Fibroblast of villous mesenchyme (primary cell): ENCODE results near the gene MCF2L. TPM values are rescaled to one million over a fixed set of nuclear protein-coding genes. Genes with fewer than 3 reads are reported as not detected.

Experiments used
- DNase-seq: peaks from one replicate; pipeline ENCODE4 v3.0.0-alpha.2; 2010; ENCODE audit warnings: low read depth
- H3K4me3 ChIP-seq: 2 replicates; pipeline ENCODE4 v1.5.1; 2011; ENCODE audit warnings: low read depth, mild to moderate bottlenecking, low read length
- total RNA-seq: library from RNA; depleted of rRNA; stranded (reverse); fragments of >200 nt; gene quantifications from 2 replicates; pipeline ENCODE4 v1.2.3, GENCODE V29; 2012
- TF ChIP-seq, protein P1 (sequence below): IDR thresholded peaks from 2 replicates; pipeline ENCODE4 v1.5.1; 2012; ENCODE audit warnings: low read depth, mild to moderate bottlenecking, low read length; ENCODE audit not compliant: insufficient read depth

The MCF2L gene
- total RNA-seq, 1 donor: under 0.01 TPM

DNA sequence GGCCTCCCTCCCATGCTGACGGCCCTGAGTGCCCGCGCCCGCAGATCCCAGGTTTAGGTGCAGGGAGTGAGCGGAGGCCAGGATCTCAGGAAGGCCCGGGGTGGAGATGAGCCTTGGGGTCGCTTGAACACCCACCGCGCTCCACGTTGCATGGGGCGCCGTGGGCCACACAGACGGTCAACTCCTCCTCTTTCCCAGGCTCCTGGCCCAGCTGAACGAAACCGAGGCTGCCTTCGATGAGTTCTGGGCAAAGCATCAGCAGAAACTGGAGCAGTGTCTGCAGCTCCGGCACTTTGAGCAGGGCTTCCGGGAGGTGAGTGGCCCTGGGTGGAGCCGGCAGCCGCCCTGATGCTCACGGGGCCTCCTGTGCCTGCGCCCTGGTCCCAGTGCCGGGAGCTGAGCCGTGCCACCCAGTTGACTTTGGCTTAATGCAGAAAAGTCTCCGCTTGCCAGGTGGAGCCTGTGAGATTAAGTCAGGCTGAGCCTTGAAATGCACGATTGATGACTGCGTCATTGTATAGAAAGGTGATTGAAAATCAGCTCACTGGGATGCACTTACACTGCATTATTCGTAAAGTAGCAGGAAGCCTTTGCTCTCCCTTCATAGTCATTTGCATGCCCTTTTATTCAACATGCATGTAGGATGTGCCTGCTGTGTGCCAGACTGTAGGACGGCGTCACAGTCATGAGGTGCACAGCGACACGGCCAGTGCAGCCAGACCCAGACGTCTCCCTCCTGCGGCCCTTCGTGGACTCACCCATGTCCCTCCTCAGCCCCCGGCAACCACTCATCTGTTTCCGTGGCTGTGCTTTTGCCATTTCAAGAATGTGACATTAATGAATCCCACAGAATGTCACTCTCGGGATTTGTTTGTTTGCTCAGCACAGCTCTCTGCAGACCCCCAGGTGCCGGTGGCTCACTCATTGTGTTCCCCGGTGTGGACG lies 101.1 kb downstream of the MCF2L start:
- DNase-seq: no peak
- H3K4me3 ChIP-seq: no peak overlapping the region
- TF ChIP-seq, protein P1, sequence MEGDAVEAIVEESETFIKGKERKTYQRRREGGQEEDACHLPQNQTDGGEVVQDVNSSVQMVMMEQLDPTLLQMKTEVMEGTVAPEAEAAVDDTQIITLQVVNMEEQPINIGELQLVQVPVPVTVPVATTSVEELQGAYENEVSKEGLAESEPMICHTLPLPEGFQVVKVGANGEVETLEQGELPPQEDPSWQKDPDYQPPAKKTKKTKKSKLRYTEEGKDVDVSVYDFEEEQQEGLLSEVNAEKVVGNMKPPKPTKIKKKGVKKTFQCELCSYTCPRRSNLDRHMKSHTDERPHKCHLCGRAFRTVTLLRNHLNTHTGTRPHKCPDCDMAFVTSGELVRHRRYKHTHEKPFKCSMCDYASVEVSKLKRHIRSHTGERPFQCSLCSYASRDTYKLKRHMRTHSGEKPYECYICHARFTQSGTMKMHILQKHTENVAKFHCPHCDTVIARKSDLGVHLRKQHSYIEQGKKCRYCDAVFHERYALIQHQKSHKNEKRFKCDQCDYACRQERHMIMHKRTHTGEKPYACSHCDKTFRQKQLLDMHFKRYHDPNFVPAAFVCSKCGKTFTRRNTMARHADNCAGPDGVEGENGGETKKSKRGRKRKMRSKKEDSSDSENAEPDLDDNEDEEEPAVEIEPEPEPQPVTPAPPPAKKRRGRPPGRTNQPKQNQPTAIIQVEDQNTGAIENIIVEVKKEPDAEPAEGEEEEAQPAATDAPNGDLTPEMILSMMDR: no peak

GRCh38 chr13:113070855-113071254 lies 101.8 kb downstream of the MCF2L start:
- TF ChIP-seq, protein P1: no peak
- no peak overlapping the region for H3K4me3 ChIP-seq
- DNase-seq: no peak

DNA sequence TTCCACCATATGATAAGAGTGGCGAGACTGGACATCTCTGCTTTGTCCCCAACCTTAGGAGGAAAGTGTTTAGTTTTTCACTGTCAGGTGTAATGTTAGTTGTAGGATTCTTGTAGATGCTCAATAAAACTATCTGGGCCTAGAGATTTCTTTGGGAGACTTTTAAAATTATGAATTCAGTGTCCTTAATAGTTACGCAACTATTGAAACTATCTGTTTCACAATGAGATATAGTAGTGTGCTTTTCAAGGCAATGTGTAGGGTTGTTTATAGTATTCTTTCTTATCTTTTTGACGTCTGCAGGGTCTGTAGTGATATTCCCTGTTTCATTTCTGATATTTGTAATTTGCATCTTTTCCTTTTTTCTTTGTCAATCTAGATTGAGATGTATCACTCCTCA lies 103.4 kb downstream of the MCF2L start:
- TF ChIP-seq, protein P1: no peak
- no peak overlapping the region for H3K4me3 ChIP-seq
- no peak for DNase-seq

- DNase-seq: no peak
- no peak overlapping the region for H3K4me3 ChIP-seq
- TF ChIP-seq, protein P1: no peak
These were observed 104.9 kb downstream of the MCF2L start for GRCh38 chr13:113073942-113074341.

DNA sequence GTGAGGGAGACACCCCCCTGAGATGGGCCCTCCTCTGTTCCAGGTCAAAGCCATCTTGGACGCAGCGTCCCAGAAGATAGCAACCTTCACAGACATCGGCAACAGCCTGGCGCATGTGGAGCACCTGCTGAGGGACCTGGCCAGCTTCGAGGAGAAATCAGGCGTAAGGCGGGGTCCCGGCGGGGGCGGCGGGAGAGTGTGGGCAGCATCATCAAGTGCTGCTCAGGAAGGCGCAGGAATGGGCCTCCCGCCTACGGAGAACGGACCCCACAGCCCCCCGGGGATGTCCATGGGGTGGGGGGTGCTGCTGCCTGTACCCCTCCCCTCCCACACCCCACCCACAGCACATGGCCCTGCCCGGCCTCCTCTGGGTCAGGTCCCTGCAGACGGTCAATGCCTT lies 105.4 kb downstream of the MCF2L start:
- DNase-seq: no peak
- TF ChIP-seq, protein P1: no peak
- H3K4me3 ChIP-seq: no peak overlapping the region

- TF ChIP-seq, protein P1: no peak
- no peak for DNase-seq
- H3K4me3 ChIP-seq: no peak overlapping the region
These were observed 105.9 kb downstream of the MCF2L start for GRCh38 chr13:113074876-113075275.

DNA sequence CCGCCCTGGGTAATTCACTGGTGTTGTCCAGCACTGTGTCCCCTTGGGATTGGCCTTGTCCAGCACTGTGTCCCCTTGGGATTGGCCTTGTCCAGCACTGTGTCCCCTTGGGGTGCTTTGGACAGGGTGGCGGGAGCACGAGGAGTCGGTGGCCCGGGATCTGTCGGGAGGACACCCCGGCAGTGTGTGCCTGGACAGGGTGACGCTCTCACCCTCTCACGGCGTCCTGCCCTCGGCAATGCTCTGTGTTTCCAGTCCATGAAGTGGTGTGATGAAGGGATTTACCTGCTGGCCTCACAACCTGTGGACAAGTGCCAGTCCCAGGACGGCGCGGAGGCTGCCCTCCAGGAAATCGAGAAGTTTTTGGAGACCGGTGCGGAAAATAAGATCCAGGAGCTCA lies 106.7 kb downstream of the MCF2L start:
- no peak overlapping the region for H3K4me3 ChIP-seq
- no peak for DNase-seq
- TF ChIP-seq, protein P1: no peak
